Right lobe of liver (tissue), 6 donors: Measurements from ENCODE around the gene ISM1. TPM values are rescaled to one million over a fixed set of nuclear protein-coding genes. Genes with fewer than 3 reads are reported as not detected.

ENCODE experiments used
- ATAC-seq, 4 donors: fragments of 200-7000 bp; cut with Tn5 transposase; one replicate each; pipeline ENCODE4 v1.9.1; 2020; ENCODE audit warnings: mild to moderate bottlenecking in 4 of 4, moderate library complexity in 4 of 4
- DNase-seq, 3 donors: peaks; one replicate each; pipeline ENCODE4 v3.0.0-alpha.2; 2020
- H3K27ac ChIP-seq, 3 donors: fragments of 200-600 bp; one replicate each; pipeline ENCODE4 v1.8.0; 2022
- H3K27me3 ChIP-seq, 2 donors: fragments of 200-600 bp; one replicate each; pipeline ENCODE4 v1.8.0; 2022
- H3K36me3 ChIP-seq, 4 donors: fragments of 200-600 bp; sonication (generic) in 1 of 4; one replicate each; pipeline versions ENCODE4 v1.5.1 to v1.8.0; 2017 to 2022; ENCODE audit warnings: control low read depth in 1 of 4
- H3K4me1 ChIP-seq, 4 donors: fragments of 200-600 bp; sonication (generic) in 1 of 4; one replicate each; pipeline versions ENCODE4 v1.5.1 to v1.8.0; 2017 to 2022; ENCODE audit warnings: control low read depth in 1 of 4
- H3K4me3 ChIP-seq, 3 donors: fragments of 200-600 bp; one replicate each; pipeline ENCODE4 v1.8.0; 2022
- H3K9me3 ChIP-seq, 4 donors: fragments of 200-600 bp; sonication (generic) in 1 of 4; one replicate each; pipeline versions ENCODE4 v1.5.1 to v1.8.0; 2017 to 2022; ENCODE audit warnings: control low read depth in 1 of 4
- CTCF ChIP-seq, 4 donors: fragments of 200-600 bp in 3 of 4; fragments of 450-650 bp in 1 of 4; IDR thresholded peaks; one replicate each; pipeline versions ENCODE4 v1.5.1 to v1.8.0; 2016 to 2022; ENCODE audit warnings: antibody characterized with exemption in 4 of 4, mild to moderate bottlenecking in 2 of 4
- POLR2A ChIP-seq: fragments of 450-650 bp; IDR thresholded peaks from one replicate; pipeline ENCODE4 v1.6.1; 2017; ENCODE audit warnings: antibody characterized with exemption, mild to moderate bottlenecking
- WGBS: methylation state at CpG from one replicate; pipeline ENCODE4 v1.1.6; 2018; ENCODE audit warnings: low coverage, low lambda C conversion rate; ENCODE audit not compliant: insufficient coverage; ENCODE audit errors: missing lambda C conversion rate; 5-methylcytosine and 5-hydroxymethylcytosine counted together
- intact Hi-C, 2 donors: fragments of 100-400 bp; cut with DNase I; formaldehyde crosslinking; loops; one replicate each; pipeline versions ENCODE4 v1.11.2 to v1.14.1; 2022
- total RNA-seq, 6 experiments: library from RNA; depleted of rRNA in 2 of 6; stranded (reverse); fragments of >200 nt in 2 of 6; fragmentation: NEBNext Ultra II Directional in 3 of 6; extraction: Animal tissue kit (Norgen Biotek cat#: 25700) in 3 of 6; gene quantifications; one replicate each; pipeline versions ENCODE4 v1.1.0 to v1.2.4, GENCODE V29; 2016 to 2023
- donor health status: DM: no; HTN: yes; CAD: no.
- donor health status: DM: no; HTN: no; CAD: no.
- donor health status: DM: no; HTN: no; CAD: no.
- donor health status: DM: no; HTN: yes; CAD: no.
- donor health status: DM: no; HTN: yes; CAD: no.

Gene ISM1
- total RNA-seq, 6 experiments from 2014 or later = 2.1 to 5.5 (median 3.2) TPM

GRCh38 chr20:13333793-13334192, 112.7 kb downstream of the ISM1 start:
- no peaks in the 10 kb centered on the region for H3K36me3 ChIP-seq
- DNase-seq = no peak
- 43% methylated on average over 3 of the region's 3 CpGs for WGBS
- ATAC-seq = no peak
- TF ChIP-seq POLR2A (no peak), CTCF (IDR thresholded peaks at IDR 0.05) (no peak)
- peaks cover 0 to 11% (median 0%) of the 10 kb centered on the region in 4 donors for H3K4me1 ChIP-seq
- intact Hi-C loops = no loop called here
- no peaks in the 10 kb centered on the region for H3K27me3 ChIP-seq
- H3K9me3 ChIP-seq = no peaks in the 10 kb centered on the region
- no peak overlapping the region for H3K4me3 ChIP-seq
- no peak overlapping the region for H3K27ac ChIP-seq

- Histone ChIP-seq H3K36me3 (no peaks in the 10 kb centered on the region), H3K4me3 (no peak overlapping the region), H3K4me1 (peaks cover 0 to 11% (median 0%) of the 10 kb centered on the region in 4 donors), H3K27ac (peak overlapping the region in 1 of 3 donors; percentile 51), H3K9me3 (no peaks in the 10 kb centered on the region), H3K27me3 (no peaks in the 10 kb centered on the region)
- intact Hi-C loops = no loop called here
- DNase-seq (peak in 1 of 3 donors; percentile 43), ATAC-seq (peak; percentile 71 to 93 (median 88))
- 19% methylated on average over 4 of the region's 4 CpGs for WGBS
- TF ChIP-seq CTCF (IDR thresholded peaks at IDR 0.05) (no peak), POLR2A (no peak)
Observed at GRCh38 chr20:13336308-13337089, 115.4 kb downstream of the ISM1 start.

DNA sequence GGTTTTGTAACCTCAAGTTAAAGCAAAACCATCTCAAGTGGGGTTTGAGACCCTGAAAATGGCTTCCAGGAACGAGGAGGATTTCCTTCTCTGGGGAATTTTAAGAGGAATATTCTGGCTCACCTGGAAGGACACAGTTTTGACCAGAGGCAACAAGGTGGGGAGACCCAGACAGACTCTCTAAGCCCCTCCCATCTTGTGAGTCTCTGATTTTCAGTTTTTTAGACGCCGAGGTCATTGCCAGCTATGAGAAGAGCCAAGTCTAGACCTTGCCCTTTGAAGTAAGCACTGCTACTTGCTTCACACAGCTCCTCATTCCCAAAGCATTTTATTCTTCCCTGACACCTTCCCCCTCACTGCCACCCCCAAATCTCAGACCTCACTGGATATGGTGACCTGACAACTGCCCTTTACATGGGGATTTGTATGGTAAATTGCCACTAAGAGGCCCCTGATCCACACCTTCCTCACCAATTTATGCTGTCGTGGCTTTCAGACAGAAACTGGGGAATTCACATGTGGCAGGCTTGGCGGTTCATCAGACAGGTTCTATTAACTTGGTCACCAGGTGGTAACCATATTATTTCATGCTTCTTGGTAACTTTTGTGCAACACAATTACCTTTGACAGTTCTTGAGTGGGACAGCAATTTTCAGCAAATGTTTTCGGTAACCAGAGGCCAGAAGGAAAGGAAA, 116.2 kb downstream of the ISM1 start:
- TF ChIP-seq POLR2A = no peak
- TF ChIP-seq CTCF (IDR thresholded peaks at IDR 0.05) = no peak
- no peaks in the 10 kb centered on the region for H3K9me3 ChIP-seq

DNA sequence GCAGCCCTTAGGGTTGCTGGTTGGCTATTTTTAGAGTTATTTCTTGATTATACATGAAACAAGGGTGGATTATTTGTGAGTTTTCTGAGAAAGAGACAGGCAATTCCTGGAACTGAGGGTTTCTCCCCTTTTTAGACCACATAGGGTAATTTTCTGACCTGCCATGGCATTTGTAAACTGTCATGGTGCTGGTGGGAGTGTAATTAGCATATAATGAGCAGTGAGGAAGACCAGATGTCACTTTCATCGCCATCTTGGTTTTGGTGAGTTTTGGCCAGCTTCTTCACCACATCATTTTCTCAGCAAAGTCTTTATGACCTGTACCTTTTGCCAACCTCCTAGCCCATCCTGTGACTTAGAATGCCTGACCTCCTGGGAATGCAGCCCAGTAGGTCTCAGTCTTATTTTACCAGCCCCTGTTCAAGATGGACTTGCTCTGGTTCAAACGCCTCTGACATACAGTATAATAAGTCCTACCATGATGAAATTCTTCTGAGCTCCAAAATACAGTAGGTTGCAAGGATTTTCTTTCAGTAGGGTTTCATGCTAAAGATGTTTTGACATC, 117.1 kb downstream of the ISM1 start:
- 78% methylated on average over 1 of the region's 2 CpGs for WGBS
- H3K4me3 ChIP-seq = no peak overlapping the region
- TF ChIP-seq POLR2A = no peak
- no peak for TF ChIP-seq CTCF (IDR thresholded peaks at IDR 0.05)
- H3K4me1 ChIP-seq = peaks cover 0 to 11% (median 0%) of the 10 kb centered on the region in 4 donors
- intact Hi-C loops = no loop called here
- DNase-seq = no peak
- H3K36me3 ChIP-seq = no peaks in the 10 kb centered on the region
- no peaks in the 10 kb centered on the region for H3K27me3 ChIP-seq
- no peaks in the 10 kb centered on the region for H3K9me3 ChIP-seq
- ATAC-seq = no peak
- H3K27ac ChIP-seq = no peak overlapping the region

More for the DNA sequence above, 116.2 kb downstream of the ISM1 start:
- intact Hi-C loops = no loop called here
- Histone ChIP-seq H3K36me3 (no peaks in the 10 kb centered on the region), H3K4me1 (peaks cover 0 to 11% (median 0%) of the 10 kb centered on the region in 4 donors), H3K27ac (peak overlapping the region in 1 of 3 donors; percentile 51), H3K4me3 (no peak overlapping the region), H3K27me3 (no peaks in the 10 kb centered on the region)
- DNase-seq (no peak), ATAC-seq (peak in 3 of 4 donors; percentile 24 to 33 (median 33))
- 51% methylated on average over 6 of the region's 6 CpGs for WGBS
